VCaP (cell line): Measurements from ENCODE around the gene RLIM.

ENCODE experiments used
- H3K27ac ChIP-seq: fragments of 450-650 bp; 2 replicates; pipeline ENCODE4 v1.5.1; 2017
- TF ChIP-seq, protein P1 (sequence below): fragments of 450-650 bp; conservative IDR thresholded peaks from 2 replicates; pipeline ENCODE4 v1.5.1; 2017; ENCODE audit warnings: mild to moderate bottlenecking, moderate library complexity

The RLIM gene

DNA sequence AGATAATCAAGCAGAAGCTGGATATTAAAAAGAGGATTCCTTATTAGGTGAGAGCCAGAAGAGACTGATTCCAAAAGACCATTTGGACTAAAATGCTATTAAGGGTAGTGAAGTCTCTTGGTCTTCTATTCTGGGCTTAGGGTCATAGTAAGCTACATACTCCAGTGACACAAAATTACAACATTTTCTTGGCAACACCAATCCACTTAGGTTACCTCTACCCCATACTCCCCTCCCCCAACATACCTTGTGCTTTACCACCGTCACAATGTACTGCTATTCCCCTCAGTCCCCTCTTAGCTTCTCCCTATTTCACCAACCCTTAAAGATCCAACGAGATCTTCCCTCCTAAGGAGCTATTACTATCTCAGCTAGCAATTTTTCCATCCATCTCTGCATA lies 11.4 kb downstream of the RLIM start:
- TF ChIP-seq, protein P1, sequence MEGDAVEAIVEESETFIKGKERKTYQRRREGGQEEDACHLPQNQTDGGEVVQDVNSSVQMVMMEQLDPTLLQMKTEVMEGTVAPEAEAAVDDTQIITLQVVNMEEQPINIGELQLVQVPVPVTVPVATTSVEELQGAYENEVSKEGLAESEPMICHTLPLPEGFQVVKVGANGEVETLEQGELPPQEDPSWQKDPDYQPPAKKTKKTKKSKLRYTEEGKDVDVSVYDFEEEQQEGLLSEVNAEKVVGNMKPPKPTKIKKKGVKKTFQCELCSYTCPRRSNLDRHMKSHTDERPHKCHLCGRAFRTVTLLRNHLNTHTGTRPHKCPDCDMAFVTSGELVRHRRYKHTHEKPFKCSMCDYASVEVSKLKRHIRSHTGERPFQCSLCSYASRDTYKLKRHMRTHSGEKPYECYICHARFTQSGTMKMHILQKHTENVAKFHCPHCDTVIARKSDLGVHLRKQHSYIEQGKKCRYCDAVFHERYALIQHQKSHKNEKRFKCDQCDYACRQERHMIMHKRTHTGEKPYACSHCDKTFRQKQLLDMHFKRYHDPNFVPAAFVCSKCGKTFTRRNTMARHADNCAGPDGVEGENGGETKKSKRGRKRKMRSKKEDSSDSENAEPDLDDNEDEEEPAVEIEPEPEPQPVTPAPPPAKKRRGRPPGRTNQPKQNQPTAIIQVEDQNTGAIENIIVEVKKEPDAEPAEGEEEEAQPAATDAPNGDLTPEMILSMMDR: no peak
- H3K27ac ChIP-seq: peak overlapping the region; percentile 41; the same call in 1 of the 2 replicates

DNA sequence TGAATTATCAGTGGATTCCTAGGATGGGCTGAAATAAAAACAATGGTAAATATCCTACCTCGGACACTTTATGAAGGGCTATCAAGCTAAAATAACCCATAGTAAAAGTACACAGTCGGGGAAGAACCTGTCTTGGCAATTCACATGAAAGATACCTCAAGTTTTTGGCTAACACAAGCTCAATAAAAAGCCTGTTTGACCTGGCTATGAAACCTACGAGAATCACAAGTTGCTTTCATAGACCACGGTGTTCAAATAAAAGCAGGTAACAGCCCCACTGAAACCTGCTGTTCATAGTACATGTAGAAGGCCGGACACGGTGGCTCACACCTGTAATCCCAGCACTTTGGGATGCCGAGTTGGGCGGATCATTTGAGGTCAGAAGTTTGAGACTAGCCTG lies 12.3 kb downstream of the RLIM start:
- TF ChIP-seq, protein P1: no peak
- H3K27ac ChIP-seq: peak overlapping the region; percentile 41; the same call in 1 of the 2 replicates

DNA sequence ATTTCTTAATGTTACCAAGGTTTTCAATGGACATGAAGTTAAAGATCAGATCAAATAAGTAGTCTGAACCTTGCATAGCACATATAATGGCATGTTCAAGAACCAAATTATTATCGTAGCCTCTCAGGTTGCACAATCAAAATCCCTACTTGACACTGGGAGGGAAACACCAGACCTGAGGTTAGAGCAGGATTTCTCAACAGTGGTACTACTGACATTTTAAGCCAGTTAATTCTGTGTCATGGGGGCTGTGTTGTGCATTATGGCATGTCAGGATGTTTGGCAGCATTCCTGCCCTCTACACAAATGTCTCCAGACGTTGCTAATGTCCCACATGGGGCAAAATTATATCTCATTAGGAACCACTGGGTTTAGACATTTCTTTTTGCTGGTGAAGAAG lies 20.8 kb downstream of the RLIM start:
- TF ChIP-seq, protein P1: no peak
- no peak overlapping the region for H3K27ac ChIP-seq

DNA sequence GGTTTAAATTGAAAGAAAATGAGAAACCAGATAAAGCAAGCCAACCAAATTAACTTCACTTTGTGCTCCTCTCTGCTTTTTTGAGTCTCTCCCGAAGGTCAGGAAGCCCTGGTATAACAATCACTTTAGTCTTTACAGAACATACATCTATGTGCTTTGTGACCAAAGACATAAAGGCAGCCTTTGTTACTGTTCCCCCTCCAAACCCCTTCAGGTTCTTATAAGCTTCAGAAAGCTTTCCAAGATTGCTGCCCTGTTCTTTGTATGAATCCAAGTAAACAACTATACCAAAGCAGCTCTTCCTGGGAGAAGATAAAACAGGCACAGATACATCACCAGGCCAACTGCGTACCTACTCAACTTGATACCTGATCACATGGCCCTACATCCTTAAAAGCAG lies 28.7 kb downstream of the RLIM start:
- no peak overlapping the region for H3K27ac ChIP-seq
- TF ChIP-seq, protein P1: no peak

DNA sequence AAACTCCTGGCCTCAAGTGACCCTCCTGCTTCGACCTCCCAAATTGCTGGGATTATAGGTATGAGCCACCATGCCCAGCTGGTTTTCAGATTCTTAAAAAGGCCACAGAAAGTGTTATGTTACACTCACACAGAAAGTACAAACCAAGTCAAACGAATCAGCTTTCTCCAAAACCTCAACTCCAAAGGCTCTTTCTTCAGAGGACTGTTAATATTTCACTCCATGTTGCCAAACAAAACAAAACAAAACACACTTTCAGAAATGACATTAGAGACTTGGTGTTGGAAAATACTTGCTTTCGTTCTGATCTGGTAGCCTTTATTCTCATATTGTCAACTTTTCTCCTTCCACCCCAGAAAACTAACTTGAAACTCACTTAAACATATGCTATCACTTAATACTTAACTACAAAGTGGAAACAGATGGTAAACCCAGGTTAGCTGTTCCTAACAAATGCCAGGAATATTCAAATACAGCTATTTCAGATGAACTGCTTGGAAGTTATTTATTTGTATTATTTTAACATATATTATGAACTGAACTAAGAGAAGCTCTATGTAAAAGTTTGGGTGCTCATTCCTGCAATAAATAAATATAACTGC lies 34.7 kb downstream of the RLIM start:
- TF ChIP-seq, protein P1: no peak
- no peak overlapping the region for H3K27ac ChIP-seq

DNA sequence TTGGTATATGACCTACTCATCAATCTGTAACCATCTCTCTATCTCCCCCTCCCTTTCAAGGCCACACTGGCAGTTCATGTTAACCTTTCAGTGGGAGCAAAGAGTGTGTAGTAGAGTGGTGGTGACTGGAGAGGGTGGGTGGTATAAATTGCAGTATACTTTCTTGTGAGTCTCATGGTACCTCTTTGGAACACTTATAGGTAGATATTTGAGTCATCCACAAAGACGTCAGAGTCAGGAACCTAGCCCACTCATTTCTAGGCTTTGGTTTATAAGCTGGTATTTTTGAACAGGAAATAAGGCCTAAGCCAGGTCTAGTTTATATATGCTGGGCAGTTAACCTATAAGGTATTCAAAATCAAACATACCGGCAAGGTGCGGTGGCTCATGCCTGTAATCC lies 36.3 kb downstream of the RLIM start:
- TF ChIP-seq, protein P1: no peak
- H3K27ac ChIP-seq: no peak overlapping the region

DNA sequence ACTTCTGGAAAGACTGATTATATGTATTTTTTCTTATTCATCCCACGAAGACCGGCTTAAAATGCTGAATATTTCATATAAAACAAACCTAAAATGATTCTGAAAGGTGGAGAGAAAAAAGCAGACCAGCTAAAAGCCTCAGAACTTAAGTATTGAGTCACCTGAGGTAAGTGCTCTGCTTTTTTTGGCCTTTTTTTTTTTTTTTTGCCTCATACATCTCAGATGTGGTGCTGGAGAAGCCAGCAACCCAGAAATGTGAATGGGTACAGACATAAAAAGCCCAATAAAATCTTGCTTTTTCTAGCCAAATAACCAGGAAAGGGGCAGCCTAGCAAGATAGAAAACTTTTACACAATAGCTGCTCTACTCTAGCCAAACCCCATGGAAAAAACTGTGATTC lies 57.0 kb downstream of the RLIM start:
- H3K27ac ChIP-seq: no peak overlapping the region
- TF ChIP-seq, protein P1: no peak

DNA sequence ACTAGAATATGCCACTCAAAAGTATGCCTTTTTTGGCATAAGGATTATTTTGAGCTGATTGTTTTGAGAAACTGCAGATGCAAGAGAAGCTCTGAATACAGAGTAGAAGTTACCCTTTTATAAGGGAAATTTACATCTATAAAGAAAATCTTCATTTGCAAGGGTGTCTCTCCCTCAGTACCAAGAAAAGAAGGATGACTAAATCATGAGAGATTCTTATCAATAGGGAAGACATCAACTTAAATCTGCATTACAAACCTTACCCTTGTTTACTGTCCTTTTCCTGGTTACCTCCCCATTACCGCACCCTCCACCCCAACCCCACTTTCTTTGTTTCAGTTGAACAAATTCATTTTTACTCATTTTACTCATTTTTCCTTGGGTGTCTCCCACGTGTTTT lies 62.5 kb downstream of the RLIM start:
- H3K27ac ChIP-seq: no peak overlapping the region
- TF ChIP-seq, protein P1: no peak
